Skeletal muscle cell (primary cell): ENCODE measurements around the gene SNCAIP.
"Not testable (repeated sequence)": the region's sequence is repeated elsewhere in the genome, so short reads cannot be mapped to it uniquely, and the experiment has no call there.

Source experiments
- DNase-seq: peaks from one replicate; pipeline ENCODE4 v3.0.0-alpha.2; 2010; ENCODE audit warnings: low read depth
- H3K4me3 ChIP-seq: 2 replicates; pipeline ENCODE4 v1.5.1; 2011; ENCODE audit warnings: low read depth, mild to moderate bottlenecking, control low read depth, low read length, moderate library complexity

Gene SNCAIP

DNA sequence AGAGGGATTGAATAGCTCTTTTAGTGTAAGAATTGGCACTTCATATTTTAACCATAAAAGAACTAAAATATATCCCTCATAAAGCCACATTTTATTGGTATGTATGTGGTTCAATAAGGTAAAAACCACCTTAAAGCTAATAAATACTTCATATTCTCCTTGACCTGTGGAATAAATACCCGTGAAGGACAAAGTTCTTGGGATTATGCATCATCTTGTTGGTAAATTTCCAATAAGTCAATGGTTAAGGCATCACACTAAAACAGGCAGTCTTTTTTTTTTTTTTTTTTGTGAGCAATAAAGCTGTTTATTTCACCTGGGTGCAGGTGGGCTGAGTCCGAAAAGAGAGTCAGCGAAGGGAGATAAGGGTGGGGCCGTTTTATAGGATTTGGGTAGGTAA, 161.9 kb downstream of the SNCAIP start:
- no peak overlapping the region for H3K4me3 ChIP-seq
- DNase-seq: no peak

DNA sequence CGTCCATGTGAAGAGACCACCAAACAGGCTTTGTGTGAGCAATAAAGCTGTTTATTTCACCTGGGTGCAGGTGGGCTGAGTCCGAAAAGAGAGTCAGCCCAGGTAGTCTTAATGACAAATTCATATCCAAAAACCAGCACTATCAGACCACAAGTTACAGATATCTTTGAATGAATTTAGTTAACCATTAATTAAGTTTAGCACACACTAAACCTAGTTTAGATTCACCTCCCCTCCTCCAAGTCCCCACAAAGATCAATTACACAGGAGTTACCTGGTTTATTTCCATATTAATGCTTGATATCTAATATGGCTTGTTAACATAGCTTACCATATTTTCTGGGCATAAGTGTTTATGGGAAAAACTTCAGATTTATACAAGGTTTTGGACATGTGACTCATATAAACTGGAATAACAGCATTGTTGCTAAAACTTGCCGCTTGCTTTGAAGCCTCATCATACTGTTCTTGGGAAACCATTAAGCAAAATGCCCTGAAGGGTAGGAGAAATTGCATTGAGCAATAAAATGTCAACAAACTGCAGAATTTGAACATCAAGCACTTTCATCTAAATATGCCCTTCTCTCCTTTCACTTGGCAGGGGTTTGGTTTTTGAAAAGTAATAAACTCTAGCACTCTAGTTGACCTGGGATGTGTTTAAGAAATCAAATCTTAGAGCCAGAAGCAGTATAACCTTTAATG, 166.9 kb downstream of the SNCAIP start:
- H3K4me3 ChIP-seq: no peak overlapping the region
- peak; percentile 27 for DNase-seq

DNA sequence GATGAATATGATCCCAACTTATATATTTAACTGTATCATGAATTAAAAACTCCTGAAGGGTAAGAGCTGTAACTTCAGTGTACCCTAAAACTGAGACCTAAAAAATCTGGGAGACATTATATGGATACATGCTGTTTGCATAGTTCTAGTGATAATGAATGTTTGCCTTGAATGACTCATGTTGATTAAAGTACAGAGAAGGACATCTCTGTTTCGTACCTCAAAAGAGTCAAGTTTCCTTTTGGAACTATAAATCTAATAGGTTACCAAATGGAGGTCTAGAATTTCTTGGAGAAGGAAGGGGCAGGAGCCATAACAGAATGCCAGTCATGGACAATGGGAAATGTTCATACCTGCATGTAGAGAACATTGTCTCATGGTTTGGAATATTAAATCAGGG, 168.1 kb downstream of the SNCAIP start:
- no peak for DNase-seq
- no peak overlapping the region for H3K4me3 ChIP-seq

DNA sequence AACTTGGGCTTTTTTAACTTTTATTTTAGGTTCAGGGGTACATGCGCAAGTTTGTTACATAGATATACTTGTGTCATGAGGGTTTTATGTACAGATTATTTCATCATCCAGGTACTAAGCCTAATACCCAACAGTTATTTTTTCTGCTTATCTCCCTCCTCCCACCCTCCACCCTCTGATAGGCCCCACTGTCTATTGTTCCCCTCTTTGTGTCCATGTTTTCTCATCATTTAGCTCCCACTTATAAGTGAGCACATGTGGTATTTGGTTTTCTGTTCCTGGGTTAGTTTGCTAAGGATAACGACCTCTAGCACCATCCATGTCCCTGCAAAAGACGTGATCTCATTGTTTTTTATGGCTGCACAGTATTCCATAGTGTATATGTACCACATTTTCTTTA, 172.1 kb downstream of the SNCAIP start:
- H3K4me3 ChIP-seq: no peak overlapping the region
- no peak for DNase-seq

DNA sequence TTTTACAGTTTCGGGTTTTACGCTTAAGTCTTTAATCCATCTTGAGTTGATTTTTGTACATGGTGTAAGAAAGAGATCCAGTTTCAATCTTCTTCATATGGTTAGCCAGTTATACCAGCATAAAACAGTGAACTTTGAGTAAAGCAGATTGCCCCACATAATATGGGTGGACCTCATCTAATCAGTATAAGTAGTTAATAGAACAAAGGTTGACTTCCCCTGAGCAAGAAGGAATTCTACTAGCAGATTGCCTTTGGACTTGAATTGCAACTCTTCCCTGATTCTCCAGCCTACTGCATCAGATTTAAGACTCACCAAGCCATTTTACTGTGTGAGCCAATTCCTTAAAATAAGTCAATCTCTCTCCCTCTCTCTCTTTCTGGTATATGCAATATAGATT, 173.2 kb downstream of the SNCAIP start:
- no peak for DNase-seq

DNA sequence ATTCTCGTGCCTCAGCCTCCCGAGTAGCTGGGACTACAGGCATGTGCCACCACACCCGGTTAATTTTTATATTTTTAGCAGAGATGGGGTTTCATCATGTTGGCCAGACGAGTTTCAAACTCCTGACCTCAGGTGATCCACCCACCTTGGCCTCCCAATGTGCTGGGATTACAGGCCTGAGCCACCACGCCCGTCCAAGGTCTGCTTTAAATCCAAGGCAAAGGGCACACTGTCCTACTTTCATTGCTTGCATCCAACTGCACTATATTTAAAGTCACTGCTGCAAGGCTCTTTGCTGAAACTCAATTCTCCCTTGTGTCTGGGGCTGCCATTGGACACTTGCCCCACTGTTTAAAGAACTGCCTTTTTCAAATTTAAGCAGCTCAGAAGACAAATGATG, 174.6 kb downstream of the SNCAIP start:
- not testable (repeated sequence) for H3K4me3 ChIP-seq, DNase-seq

More for the DNA sequence above, 173.2 kb downstream of the SNCAIP start:
- no peak overlapping the region for H3K4me3 ChIP-seq

DNA sequence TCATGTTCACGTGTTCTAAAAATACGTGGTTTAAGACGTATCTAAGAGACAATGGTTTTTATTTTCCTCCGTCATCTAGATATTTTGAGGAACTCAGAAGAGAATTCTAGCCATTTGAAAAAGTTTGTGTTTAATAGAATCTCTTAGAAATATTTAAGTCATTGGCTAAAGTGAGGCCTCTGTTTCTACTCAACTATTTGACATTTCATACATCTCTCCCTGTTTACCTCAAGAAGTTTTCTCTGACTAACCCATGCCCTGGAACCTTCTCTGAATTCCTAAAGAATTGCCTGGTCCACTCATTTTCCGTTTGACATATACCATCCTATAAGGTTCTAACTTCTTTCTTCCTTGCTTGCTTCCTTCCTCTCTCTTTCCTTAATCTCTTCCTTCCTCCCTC, 178.7 kb downstream of the SNCAIP start:
- no peak overlapping the region for H3K4me3 ChIP-seq
- DNase-seq: no peak

DNA sequence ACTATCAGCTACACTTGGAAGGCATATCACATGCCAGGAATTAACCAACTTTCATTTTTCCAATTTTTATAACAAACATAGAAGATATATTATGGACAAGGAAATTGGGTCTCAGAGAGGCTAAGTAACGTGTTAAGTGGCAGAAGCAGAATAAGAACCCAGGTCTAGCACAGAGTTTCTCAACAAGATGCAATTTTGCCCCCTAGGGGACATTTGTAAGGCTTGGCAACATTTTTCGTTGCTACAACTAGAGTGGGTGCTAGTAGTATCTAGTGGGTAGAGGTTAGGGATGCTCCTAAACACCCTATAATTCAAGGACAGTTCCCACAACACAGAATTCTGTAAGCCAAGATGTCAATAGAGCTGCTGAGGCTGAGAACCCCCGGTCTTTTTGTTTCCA, 180.6 kb downstream of the SNCAIP start:
- DNase-seq: no peak
- H3K4me3 ChIP-seq: no peak overlapping the region

DNA sequence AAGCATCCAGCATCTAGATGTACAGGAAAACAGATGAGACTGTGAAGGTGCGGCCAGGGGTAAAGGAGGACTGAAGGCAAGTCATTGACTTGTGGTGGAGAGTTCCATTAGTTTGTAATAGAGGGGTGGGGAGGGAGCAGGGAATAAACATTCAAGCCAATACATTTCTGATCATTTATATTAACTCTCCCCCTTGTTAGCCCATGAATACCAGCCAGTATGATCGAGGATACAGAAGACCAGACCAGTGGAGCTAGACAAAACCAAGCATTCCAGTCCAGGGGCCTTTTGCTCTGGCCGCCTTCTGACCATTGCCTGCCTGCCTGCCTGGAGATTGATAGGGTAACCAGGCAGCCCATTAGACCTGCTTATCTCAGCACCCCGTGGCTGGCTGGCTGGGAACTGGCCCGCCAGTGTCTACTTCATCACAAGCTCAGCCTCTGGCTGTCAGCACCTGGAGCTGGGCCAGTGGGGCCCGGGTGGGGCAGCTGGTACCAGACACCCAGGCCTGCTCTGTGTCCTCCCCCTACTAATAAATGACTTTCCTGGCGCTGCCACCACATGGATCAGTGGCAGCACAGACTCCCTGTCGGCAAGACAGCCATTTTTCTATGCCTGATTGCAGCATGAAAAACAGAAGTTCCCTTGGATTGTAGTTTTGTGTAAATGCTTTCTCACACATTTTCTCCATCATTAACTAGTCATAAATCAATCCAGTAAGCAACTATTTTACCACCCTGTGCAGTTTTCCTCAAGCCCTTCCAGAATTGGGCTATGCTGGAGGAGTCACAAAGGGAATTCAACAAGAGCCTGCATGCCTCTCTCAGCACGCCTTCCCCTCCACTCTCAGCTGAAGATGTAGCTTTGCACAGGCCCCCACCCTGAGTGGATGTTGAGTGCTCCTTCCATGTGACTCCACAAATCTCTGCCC, 181.3 kb downstream of the SNCAIP start:
- DNase-seq: no peak

DNA sequence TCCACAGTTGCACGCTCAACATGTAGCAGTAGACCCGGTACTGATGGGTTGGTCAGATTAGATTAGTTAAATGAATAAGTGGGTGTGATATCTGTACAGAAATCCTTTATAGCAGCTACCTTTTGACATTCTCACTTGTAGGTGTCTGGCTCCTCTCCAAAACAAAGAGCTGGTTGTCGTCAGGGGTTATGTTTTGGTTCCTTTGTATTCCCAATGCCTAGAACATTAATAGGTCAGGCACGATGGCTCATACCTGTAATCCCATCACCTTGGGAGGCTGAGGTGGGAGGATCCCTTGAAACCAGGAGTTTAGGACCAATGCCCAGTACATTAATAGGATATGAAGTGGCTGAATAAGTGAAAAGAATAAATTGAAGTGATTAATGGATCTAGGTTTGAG, 182.1 kb downstream of the SNCAIP start:
- no peak overlapping the region for H3K4me3 ChIP-seq
- no peak for DNase-seq

More for the DNA sequence above, 181.3 kb downstream of the SNCAIP start:
- H3K4me3 ChIP-seq: no peak overlapping the region

DNA sequence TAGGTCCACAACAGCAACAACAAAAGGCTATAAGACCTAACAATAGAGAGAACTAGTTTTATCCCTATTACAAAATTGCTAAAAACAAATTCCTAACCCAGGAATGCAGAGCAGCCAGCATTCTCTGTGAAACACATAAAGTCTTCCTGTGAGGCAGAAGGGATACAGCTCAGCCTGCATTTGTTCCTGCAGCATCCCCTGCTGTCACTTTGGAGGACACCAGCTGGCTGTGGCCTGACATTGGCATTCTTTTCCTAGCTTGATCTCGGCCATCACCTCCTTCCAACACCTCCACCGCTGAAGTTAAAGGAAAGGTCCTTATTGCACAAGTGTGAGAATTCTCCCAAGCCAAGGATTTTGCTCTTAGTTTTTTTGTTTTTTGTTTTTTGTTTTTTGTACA, 186.1 kb downstream of the SNCAIP start:
- DNase-seq: no peak
- no peak overlapping the region for H3K4me3 ChIP-seq

DNA sequence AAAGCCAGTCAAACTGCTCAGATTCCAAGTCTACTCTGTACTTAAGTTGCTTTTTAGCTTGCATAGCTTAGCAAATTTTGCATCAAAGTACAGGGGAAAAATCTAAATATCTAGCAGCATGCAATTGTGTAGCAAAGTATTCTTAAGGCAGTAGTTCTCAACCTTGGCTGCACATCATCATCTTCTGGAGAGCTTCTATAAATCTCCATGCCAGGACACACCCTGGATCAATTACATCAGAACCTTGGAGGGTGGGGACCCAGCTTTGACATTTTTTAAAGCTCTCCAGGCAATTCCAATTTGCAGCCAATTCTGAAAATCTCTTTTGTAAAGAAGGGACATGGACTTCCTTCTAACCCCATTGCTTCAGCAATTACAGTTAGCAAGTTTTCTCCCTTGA, 187.5 kb downstream of the SNCAIP start:
- no peak for DNase-seq
- no peak overlapping the region for H3K4me3 ChIP-seq

DNA sequence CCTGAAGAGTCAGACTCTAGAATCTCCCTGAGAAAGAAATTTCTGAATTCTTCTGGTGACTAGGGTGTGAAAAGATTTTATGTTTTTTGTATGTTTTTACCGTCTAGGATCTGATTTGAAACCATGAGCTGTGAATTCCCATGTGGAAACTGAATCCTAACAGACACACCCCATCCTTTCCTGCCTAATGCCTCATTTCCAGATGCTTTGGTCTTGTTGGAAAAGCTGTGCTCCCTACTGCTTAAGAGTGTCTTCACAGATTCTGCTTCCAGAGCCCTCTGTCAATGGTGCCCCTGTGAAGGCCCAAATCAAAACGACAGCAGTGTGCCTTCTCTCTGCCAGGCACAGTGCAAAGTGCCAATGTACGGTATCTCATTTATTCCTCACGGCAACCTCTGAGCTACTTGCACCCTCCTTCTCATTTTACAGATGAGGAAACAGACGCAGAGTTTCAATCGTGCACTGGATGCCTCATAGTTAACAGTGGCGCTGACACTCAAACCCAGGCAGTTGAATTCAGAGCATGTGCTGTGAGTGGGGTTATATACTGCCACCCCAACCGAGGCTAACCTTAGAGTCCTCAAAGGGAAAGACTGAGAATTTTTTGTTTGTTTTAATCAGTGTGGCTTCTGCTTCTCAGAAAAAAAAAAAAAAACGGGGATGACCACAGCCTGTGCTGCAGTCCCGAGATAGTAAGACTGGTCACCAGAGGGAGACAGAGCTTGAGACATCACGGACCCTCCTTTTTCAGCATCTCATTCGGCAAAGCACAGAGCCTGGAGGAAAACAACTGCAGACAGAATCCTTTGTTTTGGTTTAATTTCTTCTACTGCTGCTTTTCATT, 188.4 kb downstream of the SNCAIP start:
- no peak overlapping the region for H3K4me3 ChIP-seq
- DNase-seq: peak; percentile 26

DNA sequence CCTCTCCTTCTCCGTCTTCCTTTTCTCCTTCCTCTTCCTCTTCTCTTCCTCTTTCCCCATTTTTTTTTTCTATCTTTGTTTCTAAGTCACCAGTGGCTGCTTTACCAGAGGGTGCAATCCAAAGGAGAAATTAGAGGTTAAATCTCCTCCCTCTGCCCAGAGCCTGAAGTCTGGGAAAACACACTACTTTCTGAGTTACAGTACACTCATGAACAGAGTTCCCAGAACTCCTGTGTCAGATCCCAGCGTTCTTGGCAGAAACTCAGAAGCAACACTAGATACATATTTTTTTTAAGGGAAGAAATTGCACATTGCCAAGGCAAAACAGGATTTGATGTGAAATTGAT, 189.0 kb downstream of the SNCAIP start:
- H3K4me3 ChIP-seq: no peak overlapping the region
- no peak for DNase-seq

DNA sequence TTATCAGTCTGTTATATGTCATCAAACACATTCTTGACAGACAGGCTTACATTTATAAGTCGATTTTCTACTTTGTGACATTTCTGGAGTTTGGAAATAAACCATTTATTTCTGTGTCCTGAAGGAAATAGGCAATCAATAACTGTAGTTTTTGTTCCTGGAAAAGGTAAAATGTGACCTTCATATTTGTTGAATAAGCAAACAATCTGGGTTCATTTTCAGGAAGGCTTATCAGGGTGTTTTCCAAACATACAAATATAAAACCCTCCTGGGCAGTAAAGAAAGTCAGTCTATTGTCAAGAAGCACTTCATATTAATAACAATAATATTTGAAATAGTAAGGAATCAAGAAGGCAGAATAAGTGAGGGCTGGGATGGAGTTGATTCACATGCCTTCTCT, 195.0 kb downstream of the SNCAIP start:
- no peak for DNase-seq
- no peak overlapping the region for H3K4me3 ChIP-seq

DNA sequence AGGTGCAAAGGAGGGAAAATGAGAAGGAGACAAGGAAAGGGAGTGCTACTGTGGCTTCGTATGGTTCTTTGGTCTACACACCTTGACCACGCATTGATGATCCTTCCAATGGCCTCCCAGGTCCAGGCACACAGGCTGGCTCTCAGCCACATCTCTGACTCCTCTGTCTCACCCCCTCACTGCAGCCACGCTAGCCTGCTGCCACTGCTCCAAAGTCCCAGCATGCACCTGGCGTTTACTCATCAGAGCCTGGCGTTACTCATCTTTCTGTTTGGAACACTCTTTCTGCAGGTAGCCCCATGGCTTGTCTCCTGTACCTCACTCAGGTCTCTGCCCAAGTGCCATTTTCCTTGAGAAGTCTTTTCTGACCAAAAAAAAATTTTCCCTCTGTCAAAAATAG, 195.5 kb downstream of the SNCAIP start:
- H3K4me3 ChIP-seq: no peak overlapping the region
- DNase-seq: no peak

DNA sequence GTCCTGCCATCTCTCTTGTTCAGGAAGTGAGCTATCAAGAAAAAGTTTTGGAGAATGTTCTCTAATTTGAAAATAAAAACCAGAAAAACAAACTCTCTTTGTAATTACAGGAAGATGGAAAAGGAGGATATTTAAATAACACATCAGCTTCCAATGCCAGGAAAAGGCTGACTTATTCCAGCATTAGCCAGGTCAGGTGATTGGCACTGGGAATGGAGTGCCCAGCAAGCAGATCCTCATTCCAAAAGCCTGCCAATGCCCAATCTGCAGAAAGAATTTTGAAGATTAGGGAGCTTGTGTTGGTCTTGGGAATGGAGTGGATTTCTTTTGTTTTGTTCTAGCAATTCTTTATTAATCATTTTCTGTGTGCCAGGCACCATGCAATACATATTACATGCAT, 196.6 kb downstream of the SNCAIP start:
- no peak for DNase-seq
- H3K4me3 ChIP-seq: no peak overlapping the region
